HG03342 (cell line): Measurements from ENCODE around the gene LPAR4.
"Not testable (repeated sequence)": the region's sequence is repeated elsewhere in the genome, so short reads cannot be mapped to it uniquely, and the experiment has no call there.

Source experiments
- ATAC-seq: cut with Tn5 transposase; IDR thresholded peaks from one replicate; pipeline ENCODE4 v1.9.1; 2021; ENCODE audit warnings: mild to moderate bottlenecking, moderate library complexity; ENCODE audit not compliant: unreplicated experiment

Gene LPAR4, protein sequence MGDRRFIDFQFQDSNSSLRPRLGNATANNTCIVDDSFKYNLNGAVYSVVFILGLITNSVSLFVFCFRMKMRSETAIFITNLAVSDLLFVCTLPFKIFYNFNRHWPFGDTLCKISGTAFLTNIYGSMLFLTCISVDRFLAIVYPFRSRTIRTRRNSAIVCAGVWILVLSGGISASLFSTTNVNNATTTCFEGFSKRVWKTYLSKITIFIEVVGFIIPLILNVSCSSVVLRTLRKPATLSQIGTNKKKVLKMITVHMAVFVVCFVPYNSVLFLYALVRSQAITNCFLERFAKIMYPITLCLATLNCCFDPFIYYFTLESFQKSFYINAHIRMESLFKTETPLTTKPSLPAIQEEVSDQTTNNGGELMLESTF

DNA sequence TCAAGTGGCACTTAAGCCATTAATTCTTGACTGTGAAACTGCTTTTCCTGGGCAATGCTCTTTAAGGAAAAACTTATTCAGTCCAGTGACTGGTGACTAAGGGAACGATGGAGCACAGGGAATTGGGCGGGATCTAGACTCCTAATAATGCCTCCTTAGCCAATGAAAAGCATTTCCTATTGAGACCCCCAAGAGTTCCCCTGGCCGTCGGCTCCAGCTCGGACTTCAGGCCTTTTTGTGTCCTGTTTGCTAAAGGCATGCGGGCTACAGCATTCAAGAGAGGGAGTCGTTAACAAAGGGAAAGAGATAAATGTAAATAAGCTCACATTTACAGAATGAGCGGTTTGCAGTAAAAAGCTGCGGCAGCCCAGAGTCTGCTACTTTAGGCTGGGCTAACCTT lies at the start of gene LPAR4:
TSS of gene LPAR4 (plus strand) at position 232 of the 400 bp plus-strand sequence. CDS start 7,150 bp downstream, outside the sequence.
- no peak for ATAC-seq

DNA sequence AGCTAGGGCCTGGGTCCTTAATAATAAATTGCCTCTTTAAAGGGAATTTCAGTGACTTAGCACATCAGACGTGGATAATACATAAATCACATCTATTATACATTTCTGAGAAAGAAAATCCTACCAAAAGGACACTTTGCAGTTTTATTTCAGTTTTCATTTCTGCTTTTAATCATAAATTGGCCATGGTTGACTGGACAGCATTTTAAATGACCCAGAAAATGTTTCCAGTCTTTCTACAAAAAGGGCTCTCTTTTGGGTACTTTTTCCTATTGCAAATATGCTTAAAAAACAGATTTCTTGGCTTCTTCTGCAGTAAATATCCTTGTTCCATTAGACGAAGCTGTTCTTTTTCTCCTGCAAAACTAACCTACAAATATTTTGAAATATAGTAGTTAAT lies 41.4 kb upstream of the LPAR4 start:
- no peak for ATAC-seq

DNA sequence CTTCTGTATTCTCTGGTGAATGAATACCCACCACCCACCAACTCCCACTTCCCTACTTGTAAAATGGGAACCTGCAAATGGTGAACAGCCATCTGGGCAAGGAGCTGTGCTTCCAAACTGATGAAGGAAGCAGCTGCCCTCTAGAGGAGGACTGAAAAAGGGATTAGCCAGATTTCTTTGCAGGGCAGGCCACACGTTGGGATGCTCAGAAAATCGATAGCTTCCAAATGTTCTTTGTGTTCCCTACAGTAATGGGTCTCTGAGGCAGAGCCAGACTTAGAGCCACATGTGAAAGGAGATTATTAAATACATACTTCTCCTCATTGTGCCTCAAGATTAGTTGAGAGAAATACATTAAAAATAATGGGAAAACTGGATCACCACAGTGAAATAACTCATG lies 39.3 kb upstream of the LPAR4 start:
- no peak for ATAC-seq

DNA sequence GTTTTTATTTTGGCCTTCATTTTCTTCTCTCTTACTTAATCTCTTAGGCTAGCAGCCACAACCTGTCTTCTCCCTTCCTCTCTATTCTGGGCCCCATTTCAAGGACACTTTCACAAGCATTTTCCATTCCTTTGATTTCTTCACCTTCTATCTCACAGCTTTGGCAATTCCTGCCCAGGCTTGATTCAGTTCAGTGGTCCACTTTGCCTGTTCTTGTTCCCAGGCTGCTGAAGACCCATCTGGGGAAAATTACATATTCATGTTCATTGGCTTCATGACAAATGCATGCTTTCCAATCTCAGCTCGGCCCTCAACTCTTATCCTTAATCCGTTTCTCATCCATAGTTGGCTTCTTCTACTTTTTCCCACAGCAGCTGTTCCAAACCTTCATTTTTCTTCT lies 38.7 kb upstream of the LPAR4 start:
- no peak for ATAC-seq

DNA sequence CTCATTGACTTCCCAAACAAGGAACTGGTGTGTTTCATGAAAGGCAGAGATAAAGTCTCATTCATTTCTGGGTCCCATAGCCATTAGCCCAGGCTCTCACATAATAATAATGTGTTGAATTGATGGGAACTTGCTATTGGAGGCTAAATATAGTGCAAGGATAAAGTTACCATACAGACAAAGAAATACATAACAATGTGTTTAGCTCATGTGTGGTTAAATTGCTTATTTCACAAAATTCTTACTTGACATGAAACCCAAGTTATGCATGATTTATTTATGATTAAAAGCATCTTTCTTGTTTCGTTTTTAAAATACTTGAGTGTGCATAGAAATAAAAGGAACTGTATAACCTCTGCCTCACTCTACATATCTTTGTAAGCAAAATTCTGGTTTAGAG lies 37.3 kb upstream of the LPAR4 start:
- ATAC-seq = no peak

DNA sequence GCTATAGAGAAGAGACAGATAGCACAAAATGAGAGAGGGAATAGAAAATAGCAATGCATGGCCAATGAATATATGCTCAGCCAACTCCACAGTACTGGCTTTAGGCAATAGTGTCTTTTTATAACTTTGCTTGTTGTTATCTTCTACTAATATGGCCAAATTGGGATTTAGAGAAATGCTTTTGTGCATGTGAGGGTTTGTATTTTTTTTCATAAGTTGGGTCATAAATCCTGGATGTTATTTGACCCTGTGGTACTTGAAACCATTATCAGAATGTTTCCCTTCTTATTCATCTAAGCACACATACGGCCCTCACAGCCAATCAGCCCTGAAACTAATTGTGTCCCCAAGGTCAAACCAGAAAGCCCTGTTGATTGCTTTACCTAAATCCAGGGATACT lies 35.2 kb upstream of the LPAR4 start:
- no peak for ATAC-seq

DNA sequence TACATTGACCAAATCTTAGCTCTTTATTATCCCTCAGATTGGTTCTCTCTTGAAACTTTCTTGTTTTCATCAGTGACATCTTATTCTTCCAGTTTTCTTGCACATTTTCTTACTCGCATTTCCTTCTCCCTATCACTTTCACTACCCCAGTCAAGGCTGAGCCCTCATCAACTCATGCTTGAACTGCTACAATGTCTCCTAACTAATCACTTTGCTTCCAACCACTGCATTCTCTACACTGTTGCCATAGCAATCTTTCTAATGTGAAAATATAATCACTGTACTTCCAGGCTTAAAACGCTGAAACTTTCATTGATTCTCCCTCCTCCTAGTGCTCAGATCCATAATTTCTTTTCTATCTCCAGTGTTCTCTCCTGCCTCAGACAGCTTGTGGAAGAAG lies 22.2 kb upstream of the LPAR4 start:
- ATAC-seq = no peak

DNA sequence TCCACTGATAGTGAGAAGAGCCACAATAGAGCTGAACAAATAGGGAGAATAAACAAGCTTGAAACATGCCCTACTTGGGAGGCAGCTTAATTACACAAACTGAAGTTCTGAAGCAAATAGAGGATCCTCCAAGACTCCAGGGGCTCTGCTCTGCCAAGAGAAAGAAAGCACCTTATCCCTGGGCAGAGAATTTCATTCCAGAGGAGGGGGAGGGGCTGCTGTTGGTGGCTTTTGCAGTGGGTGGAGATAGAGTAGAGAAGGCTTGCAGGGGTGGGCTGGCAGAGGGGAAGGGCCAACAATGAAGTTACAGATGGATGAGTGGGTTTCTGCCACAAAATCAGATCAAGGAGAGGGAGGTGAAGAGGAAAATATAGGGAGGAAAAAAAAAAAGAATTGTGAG lies 1.0 kb upstream of the LPAR4 start:
- ATAC-seq = no peak

DNA sequence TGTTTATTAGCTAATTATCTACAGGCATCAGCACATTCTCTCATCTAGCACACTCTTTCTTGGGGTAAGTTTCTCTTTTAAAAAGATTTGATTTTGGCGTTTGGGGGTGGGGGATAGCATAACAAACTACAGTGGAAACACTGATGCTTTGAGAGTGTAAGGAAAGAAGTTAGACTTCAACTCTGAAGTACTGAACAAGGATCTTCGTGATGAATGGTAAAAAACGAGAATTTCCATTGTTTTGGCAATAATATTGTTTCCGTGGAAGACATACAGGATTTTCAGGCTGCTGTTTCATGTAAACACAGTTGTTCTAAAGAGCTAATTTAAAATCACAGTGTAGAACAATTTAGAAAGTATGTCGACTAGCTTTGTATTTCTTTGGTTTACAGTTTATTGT lies 451 bp downstream of the LPAR4 start:
- no peak for ATAC-seq

DNA sequence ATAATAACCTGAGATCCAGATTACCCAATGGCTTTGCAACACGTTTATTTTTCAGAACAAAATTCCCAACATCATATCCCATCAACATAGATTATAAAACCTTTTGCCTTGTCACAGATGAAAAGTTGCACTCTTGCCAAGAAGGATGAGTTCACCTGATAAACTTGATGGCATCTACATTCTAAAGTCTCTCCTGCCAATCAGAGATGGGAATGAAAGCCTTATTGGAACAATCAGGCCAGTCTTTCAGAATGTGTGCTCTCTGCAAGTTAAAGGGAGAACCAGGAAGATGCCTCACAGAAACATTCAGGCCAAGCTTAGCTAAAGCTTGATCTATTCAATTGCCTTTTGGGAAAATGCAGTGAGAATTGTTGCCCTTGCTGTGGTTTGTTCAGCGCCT lies 1.3 kb downstream of the LPAR4 start:
- ATAC-seq = no peak

DNA sequence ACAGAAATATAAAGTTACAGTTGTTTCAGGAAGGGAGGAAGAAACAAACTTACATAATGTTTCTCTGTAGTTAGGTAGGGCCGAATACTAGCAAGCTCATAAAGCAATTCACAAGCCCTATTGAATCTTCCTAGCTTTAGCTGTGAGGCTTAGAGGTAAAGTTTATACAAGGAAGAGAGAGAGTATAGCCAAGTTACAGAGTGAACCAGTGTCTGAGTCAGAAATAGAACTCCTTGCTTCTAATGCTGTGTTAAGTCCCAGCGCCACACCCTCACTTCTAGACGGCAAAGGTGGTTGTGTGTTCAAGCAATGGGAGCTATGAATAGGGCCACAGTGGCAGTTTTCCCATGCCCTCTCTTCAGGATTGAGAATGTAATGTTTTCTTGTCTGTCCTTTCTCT lies 6.1 kb downstream of the LPAR4 start:
- ATAC-seq = no peak

DNA sequence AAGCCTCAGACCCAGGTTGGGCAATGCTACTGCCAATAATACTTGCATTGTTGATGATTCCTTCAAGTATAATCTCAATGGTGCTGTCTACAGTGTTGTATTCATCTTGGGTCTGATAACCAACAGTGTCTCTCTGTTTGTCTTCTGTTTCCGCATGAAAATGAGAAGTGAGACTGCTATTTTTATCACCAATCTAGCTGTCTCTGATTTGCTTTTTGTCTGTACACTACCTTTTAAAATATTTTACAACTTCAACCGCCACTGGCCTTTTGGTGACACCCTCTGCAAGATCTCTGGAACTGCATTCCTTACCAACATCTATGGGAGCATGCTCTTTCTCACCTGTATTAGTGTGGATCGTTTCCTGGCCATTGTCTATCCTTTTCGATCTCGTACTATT lies 7.4 kb downstream of the LPAR4 start:
- peak; percentile 92 for ATAC-seq

DNA sequence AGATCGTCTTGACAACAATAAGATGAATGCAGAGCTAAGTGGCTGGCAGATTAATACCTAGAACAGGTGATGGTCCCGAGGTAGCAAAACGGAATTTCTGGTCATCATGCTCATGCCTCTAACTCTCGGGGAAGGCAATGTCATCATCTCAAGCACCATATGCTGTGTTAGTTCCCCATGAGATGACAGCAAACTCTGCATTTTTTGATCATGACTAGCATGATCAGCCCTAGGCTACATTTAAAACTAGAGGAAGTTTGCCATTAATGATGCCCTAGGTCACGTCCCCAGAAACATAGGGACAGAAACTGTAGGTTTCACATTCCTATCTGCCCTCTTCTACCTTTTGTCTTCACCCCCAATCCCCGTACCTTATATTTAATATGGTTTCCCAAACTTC lies 11.6 kb downstream of the LPAR4 start:
- no peak for ATAC-seq

DNA sequence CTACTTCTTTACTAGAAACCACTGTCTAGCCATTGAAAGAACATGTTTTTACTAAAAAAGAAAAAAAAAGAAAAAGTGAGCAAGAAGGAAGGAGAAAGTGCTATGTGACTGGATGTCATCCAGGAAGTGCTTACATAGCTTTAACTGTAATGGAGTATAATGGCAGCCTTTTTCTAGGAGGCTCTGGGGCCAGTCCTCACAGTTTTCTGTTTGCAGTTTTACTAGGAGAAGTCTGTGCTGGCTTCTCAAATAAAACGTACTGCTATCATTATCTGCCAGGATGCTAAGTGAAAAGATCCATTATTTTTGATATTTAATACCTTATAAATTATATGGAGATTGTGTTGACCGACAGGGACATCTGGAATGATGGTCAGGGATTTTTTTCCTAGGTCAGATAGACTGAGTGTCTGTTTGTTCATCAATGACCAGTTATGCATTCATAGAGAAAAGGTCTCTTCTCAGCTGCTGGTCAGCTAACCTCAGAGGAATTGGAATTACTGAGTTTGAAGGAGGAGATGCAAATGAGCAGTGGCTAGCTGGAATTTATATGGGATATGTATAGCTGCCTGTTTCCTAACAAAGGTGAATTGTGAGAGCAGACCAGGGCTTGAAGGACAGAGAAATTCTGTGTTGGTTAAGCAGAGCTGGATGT lies 21.7 kb downstream of the LPAR4 start:
- ATAC-seq = no peak

DNA sequence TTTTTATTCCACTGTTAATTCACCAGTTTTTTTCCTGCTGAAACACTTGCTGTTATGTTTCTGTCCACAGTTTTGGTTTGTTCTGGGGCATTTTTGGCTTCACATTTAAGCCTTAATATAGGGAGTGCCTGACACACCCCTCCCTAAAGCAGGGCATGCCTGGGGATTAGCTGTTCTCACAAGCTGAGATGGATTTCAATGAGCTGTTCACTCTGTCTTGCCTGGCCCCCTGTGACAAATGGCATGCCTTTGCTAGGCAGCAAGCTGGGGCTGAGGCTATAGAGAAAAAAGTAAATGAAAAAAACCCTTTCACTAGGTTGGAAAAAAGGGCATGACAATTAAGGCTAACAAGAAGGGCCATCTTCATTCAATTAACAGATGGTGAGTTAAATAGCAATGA lies 22.4 kb downstream of the LPAR4 start:
- no peak for ATAC-seq

DNA sequence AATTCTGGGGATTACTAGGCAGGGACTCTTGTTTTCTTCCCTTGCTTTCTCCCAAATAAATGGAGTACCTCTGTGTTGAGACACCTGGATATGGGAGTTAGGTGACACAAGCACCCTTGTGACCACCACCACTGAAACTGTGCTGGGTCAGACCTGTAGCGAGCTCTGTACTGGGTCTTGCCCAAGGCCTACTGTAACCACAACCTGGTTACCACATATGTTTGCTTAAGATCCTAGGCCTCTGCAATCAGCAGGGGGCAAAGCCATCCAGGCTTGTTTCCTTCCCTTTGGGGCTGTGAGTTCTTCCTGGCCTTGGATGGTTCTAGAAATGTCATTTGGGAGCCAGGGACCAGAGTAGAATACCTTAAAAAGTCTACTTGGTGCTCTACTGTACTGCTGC lies 49.4 kb downstream of the LPAR4 start:
- no peak for ATAC-seq

DNA sequence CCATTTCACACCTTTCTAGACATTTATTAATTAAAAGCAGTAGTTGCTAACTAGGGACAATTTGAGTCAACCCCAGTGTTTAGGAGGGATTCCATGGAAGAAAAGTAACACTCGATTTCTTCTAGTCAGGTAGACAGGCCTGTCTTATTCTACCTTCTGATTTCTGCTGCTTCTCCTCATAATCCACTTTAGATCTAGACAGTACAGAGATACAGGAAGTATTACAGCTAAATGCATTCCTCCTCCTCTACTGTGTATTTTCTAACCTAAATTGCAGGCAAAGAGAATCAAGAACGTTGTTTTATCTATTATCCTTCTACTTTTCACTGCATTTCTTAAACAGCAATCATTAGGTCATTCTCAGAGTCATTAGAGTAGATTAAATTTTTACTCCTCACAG lies 52.6 kb downstream of the LPAR4 start:
- no peak for ATAC-seq

DNA sequence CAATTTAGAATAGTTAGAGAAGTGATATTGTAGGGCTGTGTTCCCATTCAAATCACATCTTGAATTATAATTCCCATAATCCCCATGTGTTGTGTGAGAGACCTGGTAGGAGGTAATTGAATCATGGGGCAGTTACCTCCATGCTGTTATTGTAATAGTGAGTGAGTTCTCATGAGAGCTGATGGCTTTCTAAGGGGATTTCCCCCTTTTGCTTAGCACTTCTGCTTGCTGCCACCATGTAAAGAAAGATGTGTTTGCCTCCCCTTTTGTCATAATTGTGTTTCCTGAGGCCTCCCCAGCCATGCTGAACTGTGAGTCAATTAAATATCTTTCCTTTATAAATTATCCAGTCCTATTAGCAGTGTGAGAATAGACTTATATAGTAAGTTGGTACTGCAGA lies 53.2 kb downstream of the LPAR4 start:
- no peak for ATAC-seq

DNA sequence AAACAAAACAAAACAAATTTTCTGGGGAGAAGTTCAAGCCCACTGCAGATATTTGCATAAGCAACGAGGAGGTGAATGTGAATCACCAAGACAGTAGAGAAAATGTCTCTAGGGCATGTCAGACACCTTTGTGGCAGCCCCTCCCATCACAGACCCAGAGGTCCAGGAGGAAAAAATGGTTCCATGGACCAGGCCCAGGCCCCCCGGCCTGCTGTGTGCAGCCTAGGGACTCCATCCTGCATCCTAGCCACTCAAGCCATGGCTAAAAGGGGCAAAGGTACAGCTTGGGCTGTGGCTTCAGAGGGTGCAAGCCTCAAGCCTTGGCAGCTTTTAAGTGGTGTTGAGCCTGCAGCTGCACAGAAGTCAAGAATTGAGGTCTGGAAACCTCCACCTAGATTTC lies 54.0 kb downstream of the LPAR4 start:
- no peak for ATAC-seq

DNA sequence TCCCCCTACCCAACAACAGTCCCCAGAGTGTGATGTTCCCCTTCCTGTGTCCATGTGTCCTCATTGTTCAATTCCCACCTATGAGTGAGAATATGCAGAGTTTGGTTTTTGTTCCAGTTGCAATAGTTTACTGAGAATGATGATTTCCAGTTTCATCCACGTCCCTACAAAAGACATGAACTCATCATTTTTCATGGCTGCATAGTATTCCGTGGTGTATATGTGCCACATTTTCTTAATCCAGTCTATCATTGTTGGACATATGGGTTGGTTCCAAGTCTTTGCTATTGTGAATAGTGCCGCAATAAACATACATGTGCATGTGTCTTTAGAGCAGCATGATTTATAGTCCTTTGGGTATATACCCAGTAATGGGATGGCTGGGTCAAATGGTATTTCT lies 55.0 kb downstream of the LPAR4 start:
- not testable (repeated sequence) for ATAC-seq
